LNCaP clone FGC (cell line): ENCODE data around the gene TM4SF4.

Experiments
- DNase-seq: peaks from one replicate; pipeline ENCODE4 v3.0.0-alpha.2; 2011; ENCODE audit warnings: low read depth
- H3K4me3 ChIP-seq: 2 replicates; pipeline ENCODE4 v1.5.1; 2011; ENCODE audit warnings: mild to moderate bottlenecking, low read depth, low read length, control low read depth
- CTCF ChIP-seq: IDR thresholded peaks from 2 replicates; pipeline ENCODE4 v1.5.1; 2012; ENCODE audit warnings: mild to moderate bottlenecking; ENCODE audit not compliant: control insufficient read depth, insufficient read depth; ENCODE audit errors: extremely low read depth

The TM4SF4 gene

GRCh38 chr3:149479621-149480325, 5.3 kb downstream of the TM4SF4 start:
- H3K4me3 ChIP-seq = no peak overlapping the region
- DNase-seq = no peak
- TF ChIP-seq CTCF = no peak

- peak; percentile 90 for TF ChIP-seq CTCF
- no peak overlapping the region for H3K4me3 ChIP-seq
- peak; percentile 64 for DNase-seq
Observed at GRCh38 chr3:149480326-149481017, 6.0 kb downstream of the TM4SF4 start.

GRCh38 chr3:149481056-149481455, 6.6 kb downstream of the TM4SF4 start:
- no peak for TF ChIP-seq CTCF
- no peak overlapping the region for H3K4me3 ChIP-seq
- DNase-seq = no peak

- DNase-seq = no peak
- TF ChIP-seq CTCF = no peak
Observed at GRCh38 chr3:149481491-149481890, 7.0 kb downstream of the TM4SF4 start.

GRCh38 chr3:149486726-149487125, 12.2 kb downstream of the TM4SF4 start:
- no peak for DNase-seq
- no peak for TF ChIP-seq CTCF
- no peak overlapping the region for H3K4me3 ChIP-seq

More at GRCh38 chr3:149481491-149481890, 7.0 kb downstream of the TM4SF4 start:
- H3K4me3 ChIP-seq = no peak overlapping the region

GRCh38 chr3:149487598-149488197, 13.2 kb downstream of the TM4SF4 start:
- no peak for DNase-seq
- peak; percentile 21; the same call in 1 of the 2 replicates for TF ChIP-seq CTCF
- no peak overlapping the region for H3K4me3 ChIP-seq
